Fibroblast of pulmonary artery (primary cell): ENCODE results near the gene SUPT20HL1.

ENCODE experiments used
- DNase-seq: peaks from one replicate; pipeline ENCODE4 v3.0.0-alpha.2; 2010; ENCODE audit warnings: low read depth
- H3K4me3 ChIP-seq: replicated peaks from 2 replicates; pipeline ENCODE4 v1.5.1; 2011; ENCODE audit warnings: low read depth, mild to moderate bottlenecking, control low read depth, low read length, moderate library complexity
- CTCF ChIP-seq: IDR thresholded peaks from 2 replicates; pipeline ENCODE4 v1.5.1; 2011; ENCODE audit warnings: mild to moderate bottlenecking, control low read depth, low read length, inconsistent platforms; ENCODE audit errors: missing control alignments

The SUPT20HL1 gene

GRCh38 chrX:24391389-24391788 is 30.9 kb downstream of the SUPT20HL1 start:
- no peak overlapping the region for H3K4me3 ChIP-seq
- no peak for TF ChIP-seq CTCF
- no peak for DNase-seq

- H3K4me3 ChIP-seq = no peak overlapping the region
- DNase-seq = no peak
- TF ChIP-seq CTCF = no peak
These were observed 31.4 kb downstream of the SUPT20HL1 start for GRCh38 chrX:24391843-24392242.

GRCh38 chrX:24392709-24393108 is 32.3 kb downstream of the SUPT20HL1 start:
- no peak for TF ChIP-seq CTCF
- peak; percentile 27 for DNase-seq
- H3K4me3 ChIP-seq = no peak overlapping the region

- H3K4me3 ChIP-seq = no peak overlapping the region
- TF ChIP-seq CTCF = peak; percentile 67
- peak; percentile 82 for DNase-seq
These were observed 35.3 kb downstream of the SUPT20HL1 start for GRCh38 chrX:24395775-24396174.

GRCh38 chrX:24396236-24396930 is 35.9 kb downstream of the SUPT20HL1 start:
- H3K4me3 ChIP-seq = no peak overlapping the region
- DNase-seq = peak; percentile 66
- TF ChIP-seq CTCF = no peak

- no peak for TF ChIP-seq CTCF
- no peak overlapping the region for H3K4me3 ChIP-seq
- DNase-seq = no peak
These were observed 36.5 kb downstream of the SUPT20HL1 start for GRCh38 chrX:24396931-24397279.

- no peak for TF ChIP-seq CTCF
- no peak overlapping the region for H3K4me3 ChIP-seq
- DNase-seq = no peak
These were observed 38.3 kb downstream of the SUPT20HL1 start for GRCh38 chrX:24398766-24399165.
